ENCODE data around the gene KCNK10.

KCNK10 gene

GRCh38 chr14:88218119-88218915 lies 104.8 kb downstream of the KCNK10 start:
- TF ChIP-seq CTCF (IDR thresholded peaks at IDR 0.05): no peak

GRCh38 chr14:88212691-88213090 lies 110.4 kb downstream of the KCNK10 start:
- TF ChIP-seq CTCF (IDR thresholded peaks at IDR 0.05): no peak

GRCh38 chr14:88210426-88210825 lies 112.6 kb downstream of the KCNK10 start:
- TF ChIP-seq CTCF (IDR thresholded peaks at IDR 0.05): no peak

- TF ChIP-seq CTCF (IDR thresholded peaks at IDR 0.05): no peak
Observed at GRCh38 chr14:88209273-88209672, 113.8 kb downstream of the KCNK10 start.

- TF ChIP-seq CTCF (IDR thresholded peaks at IDR 0.05): no peak
Observed at GRCh38 chr14:88208858-88209257, 114.2 kb downstream of the KCNK10 start.

- no peak for TF ChIP-seq CTCF (IDR thresholded peaks at IDR 0.05)
Observed at GRCh38 chr14:88204221-88204620, 118.8 kb downstream of the KCNK10 start.

- no peak for TF ChIP-seq CTCF (IDR thresholded peaks at IDR 0.05)
Observed at GRCh38 chr14:88203291-88203690, 119.8 kb downstream of the KCNK10 start.

- TF ChIP-seq CTCF (IDR thresholded peaks at IDR 0.05): no peak
Observed at GRCh38 chr14:88202286-88202685, 120.8 kb downstream of the KCNK10 start.
